HCEC 1CT (cell line): Measurements from ENCODE around the gene CAPN5.
"Not testable (repeated sequence)": the region's sequence is repeated elsewhere in the genome, so short reads cannot be mapped to it uniquely, and the experiment has no call there.

Experiments used
- DNase-seq: peaks from one replicate; pipeline ENCODE4 v3.0.0-alpha.2; 2017

The CAPN5 gene

DNA sequence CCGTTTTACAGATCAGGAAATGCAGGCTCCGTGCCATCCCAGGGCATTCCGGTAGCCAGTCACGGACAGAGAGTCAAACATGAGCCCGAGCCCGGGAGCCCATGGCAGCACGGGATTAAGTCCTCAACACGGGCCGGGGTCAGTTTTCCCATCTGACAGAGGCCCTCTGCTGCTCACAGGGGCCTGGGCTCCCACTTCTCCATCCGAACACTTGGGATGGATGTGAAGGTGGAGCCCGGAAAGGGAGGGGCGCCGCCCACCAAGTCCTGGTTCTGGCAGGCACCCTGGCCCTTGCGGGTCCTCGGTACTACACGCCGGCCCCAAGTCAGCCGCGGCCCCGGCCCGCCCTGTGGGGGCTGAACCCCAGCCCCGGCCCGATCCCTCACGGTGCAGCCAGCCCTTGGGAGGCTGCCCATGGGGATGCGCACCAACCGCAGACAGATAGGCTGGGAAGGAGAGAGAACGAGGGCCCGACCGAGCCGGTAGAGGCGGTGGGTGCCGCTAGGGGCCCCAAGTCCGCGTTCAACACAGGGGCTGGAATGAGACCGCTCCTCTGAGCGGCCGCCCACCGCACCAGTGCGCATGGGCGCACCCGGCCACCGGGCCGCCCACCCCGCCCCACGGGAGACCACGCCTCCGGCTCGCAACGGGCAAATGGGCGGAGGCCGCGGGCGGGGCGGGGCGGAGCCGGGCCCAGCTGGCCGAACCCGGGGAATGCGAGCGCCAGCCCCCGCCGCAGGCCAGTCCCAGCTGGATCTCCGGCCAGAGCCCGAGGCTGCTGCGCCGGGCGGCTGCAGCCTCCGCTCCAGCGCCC is at the start of gene CAPN5:
Gene CAPN5 (plus strand): TSS at position 743 of the 814 bp plus-strand sequence. CDS start 17,916 bp downstream, outside the sequence.
- DNase-seq = peak; percentile 91

DNA sequence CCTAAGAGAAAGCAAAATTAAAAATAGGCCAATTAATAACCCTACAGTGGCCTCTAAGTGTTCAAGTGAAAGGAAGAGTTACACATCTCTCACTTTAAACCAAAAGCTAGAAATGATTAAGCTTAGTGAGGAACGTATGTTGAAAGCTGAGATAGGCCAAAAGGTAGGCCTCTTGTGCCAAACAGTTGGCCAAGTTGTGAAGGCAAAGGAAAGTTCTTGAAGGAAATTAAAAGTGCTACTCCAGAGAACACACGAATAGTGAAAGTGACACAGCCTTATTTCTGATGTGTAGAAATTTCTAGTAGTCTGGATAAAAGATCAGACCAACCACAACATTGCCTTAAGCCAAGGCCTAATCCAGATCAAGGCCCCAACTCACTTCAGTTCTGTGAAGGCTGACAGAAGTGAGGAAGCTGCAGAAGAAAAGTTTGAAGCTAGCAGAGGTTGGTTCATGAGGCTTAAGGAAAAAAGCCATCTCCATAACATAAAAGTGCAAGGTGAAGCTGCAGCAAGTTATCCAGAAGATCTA is 48.3 kb upstream of the CAPN5 start:
- DNase-seq = not testable (repeated sequence)

DNA sequence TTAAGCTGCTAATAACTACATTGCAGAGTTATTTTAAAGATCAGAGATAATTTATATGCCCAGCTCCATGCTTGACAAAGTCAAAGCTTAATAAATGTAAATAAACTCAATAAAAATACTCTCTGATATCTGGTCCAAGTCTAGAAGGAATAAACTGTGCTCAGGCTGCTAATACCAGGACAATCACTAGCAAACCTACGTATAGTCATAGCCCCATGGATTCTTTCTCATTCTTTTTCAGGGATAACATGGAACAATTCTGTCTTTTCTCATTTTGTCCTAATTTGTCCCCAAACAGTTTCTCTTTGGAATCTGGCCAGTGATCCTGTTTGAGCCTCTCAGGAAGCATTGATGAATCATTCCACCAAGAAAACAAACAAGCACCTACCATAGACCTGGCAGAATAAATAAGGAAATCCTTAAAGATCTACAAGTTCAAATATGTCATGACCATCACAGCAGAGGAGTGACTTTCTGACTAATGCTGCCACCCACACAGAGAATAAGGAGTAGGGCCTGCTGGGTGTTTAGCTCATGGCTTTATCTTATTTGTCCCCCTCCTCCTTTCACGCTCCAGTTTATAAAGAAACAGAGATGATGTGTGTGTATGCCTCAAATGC is 46.7 kb upstream of the CAPN5 start:
- peak; percentile 56 for DNase-seq

DNA sequence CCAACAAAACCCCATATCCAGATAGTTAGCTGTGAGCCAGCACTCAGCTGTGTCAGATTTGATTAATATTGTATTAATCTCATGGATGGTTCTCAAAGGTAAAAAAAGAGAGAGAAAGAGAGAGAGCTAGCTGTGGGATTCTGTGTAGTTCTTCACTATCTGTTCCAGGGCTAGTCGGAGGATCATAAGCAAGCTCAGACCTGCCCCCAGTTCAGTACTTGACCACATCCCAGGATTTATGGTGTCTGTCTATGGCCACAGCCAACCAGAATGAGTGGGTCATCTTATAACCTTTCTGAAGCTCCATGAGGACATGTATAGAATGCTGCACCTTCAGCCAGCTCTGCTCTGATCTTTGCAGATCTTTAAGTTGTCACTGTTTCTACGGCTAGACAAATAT is 46.0 kb upstream of the CAPN5 start:
- no peak for DNase-seq

DNA sequence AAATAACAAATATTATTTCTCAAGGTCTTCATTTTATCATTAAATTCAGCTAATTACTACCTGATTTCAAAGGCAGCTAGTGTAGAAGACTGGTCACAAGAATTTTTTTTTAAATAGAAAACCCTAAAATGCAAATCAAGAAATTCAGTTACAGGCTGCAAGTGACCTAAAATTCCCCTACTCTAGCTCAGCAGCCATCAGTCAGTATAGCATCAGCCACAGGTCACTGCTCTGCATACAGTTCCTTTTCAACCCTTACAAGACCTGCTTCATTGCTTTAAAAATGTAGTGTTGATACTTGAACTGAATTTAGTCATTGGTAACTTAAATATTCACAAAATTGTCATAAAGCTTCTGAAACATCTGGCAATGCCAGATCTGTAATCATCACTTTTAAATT is 42.0 kb upstream of the CAPN5 start:
- no peak for DNase-seq

DNA sequence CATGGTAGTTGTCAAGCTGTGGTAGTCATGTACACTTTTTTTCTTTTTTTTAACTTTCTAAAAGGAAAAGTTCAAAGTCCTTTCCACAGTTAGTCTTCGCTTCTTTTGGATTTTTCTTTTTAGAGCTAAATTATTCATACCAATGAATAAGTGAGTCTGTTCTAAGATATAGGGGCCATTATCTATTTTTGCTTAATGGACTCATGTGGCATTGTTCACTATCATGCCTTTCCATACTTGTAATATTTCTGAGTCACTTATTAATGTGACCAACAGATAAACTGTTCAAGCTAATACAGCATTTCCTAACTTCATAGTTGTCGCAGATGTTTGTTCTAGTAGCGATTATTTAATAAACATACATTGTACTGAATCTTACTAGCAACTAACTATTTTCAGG is 40.5 kb upstream of the CAPN5 start:
- no peak for DNase-seq

DNA sequence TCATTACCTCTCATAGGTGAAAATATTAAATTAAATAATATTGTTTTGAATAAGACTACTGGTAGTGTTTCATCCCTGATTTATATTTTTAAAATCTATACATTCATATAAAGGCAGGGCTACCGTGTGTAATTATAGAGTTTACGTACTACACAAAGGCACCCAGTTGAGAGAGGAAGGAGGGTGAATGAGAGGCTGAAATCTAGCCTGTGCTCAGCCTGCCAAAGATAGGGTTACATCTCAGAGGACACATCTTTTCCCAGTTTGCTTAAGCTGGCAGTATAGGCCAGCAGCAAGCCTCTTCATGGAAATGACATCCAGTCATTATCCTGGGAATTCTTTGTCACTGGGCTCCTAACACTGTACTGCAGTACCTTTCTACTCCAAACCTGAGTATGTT is 40.0 kb upstream of the CAPN5 start:
- no peak for DNase-seq

DNA sequence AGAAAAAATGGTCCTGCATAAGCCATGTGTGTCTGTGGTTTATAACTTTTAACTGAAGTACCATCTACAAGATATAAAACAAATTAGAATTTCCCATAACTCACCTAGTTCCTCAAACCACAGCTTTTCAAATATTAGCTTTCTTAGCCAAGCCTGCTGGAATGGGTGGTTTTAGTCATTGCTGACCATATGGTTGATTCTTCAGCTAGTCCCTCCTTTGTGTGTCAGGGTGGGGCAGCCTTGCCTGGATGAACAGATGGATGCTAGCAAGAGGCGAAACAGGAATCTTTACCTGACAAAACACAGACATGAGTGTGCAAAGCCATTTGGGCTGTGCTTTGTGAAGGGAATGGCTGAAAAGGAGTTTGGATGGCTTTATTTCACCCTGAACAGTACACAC is 39.5 kb upstream of the CAPN5 start:
- peak; percentile 20 for DNase-seq

DNA sequence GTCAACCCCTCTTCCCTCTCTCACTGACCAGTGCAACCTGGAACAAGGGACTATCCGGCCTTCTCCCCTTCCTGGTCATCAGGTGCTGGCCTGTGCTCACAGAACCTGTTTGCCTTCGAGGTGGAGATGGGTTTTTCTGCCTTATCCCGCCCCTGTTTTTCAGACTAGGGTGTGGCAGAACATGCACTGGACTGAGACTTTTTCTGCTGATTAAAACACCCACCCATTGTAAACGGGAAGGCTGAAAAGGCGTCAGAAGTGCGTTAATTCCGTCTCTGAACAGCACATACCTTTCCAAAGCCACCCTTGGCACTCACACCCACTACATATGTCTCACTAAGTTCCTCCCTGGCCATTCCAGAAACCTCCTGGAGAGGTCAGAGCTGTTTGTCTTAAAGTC is 36.9 kb upstream of the CAPN5 start:
- DNase-seq = no peak

DNA sequence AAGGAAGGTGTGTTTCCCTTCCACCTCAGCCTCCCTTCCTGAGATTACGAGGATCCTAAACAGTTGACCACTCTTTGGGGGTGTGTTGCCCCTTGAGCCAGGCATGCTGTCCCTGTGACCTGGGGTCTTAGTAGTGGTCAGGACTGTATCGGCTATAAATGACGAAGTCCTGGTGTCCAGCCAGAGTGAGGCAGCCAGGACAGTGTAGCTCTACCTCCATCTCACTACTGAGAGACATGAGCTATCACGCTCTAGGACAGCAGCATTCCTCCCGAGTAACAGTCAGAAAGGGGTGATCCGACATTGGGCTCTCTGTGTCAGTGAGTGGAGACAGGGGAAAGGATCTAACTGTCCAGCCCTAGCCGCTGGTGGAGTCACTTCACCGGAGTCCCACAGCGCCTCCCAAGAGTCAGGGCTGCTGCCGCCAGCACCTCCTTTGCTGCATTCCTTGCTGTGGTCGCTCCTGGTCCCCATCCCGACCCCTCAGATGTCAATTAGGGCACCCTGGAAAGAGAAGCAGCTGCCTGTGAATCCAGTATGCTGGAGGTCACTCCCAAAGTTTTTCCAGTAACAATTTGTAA is 35.8 kb upstream of the CAPN5 start:
- DNase-seq = no peak

DNA sequence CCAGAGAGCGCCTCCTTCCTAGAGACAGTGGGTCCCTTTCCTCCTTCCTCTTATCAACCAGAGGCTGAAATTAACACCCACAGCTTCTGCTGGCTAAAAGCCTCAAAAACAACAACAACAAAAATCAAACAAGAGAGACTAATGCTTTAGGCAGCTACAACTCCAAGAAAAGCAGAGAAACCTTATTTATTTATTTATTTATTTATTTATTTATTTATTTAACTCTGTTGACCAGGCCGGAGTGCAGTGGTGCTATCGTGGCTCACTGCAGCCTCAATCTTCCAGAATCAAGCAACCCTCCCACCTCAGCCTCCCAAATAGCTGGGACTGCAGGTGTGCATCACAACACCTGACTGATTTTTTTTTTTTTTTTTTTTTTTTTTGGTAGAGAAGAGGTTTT is 35.2 kb upstream of the CAPN5 start:
- DNase-seq = no peak

DNA sequence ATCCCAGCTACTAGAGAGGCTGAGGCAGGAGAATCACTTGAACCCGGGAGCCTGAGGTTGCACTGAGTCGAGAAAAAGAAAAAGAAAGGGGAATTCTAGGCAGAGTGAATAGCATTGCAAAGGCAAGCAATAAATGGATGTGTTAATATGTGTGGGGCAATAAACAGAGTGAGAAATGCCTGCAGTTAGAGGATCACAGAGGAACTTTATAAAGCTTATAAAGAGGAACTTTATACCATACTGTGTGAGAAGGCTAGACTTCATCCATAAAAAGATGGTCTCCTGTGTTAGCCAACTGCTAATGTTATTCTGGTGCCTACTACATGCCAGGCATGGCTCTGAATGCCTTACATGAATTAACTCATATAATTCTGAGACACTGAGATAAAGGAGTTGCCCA is 31.7 kb upstream of the CAPN5 start:
- DNase-seq = no peak

DNA sequence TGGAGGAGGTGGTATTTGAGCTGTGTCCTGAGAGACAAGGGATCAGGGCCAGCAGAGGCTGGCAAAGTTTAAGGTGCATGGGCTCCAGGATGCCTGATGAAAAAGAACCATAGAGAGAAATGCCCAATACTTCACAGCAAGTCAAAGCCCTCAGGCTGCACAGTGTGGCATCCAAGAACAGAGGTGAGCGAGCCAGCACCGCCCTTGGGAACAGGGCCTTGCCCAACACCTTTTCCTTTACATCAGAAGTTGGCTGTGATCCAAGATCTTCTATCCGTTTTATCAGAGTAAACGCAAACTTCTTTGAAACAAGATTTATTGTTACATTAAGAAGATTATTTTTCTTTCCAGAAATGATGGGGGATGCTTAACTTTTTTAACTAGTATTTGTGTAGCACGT is 31.2 kb upstream of the CAPN5 start:
- no peak for DNase-seq

DNA sequence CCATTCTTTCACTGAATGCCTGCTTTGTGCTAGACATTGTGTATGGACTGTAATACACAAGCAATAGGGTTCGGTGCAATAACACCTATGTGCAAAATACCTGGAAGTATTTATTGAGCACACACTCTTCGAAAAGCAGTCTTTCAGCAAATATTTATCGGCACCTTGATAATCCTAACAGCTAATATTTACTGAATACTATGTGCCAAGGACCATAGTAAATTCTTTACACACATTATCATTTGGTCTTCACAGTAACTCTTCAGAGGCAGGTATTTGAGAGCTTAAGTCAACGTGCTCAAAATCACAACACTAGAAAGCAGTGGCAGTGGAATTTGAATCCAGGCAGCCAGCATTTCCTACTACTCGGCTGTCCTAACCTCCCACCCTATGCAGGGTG is 30.4 kb upstream of the CAPN5 start:
- DNase-seq = no peak

DNA sequence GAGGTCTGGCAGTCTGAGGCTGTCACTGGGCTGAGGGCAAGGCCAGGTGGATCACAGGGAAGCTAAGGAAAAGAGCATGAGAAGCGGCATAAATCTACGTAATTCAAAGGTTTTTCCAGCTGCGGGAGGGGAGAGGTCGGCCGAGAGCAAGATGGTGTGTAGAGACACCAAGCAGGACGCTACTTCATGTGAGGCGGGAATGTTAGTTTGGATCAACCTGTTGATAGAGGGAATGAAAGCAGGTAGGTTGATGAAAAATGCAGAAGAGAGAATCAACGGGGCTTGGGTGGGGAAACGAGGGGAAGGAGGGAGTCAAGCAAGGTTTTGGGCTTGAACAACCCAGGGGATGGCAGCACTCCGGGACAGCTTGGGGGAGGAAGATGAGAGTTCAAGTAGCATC is 29.7 kb upstream of the CAPN5 start:
- DNase-seq = no peak

DNA sequence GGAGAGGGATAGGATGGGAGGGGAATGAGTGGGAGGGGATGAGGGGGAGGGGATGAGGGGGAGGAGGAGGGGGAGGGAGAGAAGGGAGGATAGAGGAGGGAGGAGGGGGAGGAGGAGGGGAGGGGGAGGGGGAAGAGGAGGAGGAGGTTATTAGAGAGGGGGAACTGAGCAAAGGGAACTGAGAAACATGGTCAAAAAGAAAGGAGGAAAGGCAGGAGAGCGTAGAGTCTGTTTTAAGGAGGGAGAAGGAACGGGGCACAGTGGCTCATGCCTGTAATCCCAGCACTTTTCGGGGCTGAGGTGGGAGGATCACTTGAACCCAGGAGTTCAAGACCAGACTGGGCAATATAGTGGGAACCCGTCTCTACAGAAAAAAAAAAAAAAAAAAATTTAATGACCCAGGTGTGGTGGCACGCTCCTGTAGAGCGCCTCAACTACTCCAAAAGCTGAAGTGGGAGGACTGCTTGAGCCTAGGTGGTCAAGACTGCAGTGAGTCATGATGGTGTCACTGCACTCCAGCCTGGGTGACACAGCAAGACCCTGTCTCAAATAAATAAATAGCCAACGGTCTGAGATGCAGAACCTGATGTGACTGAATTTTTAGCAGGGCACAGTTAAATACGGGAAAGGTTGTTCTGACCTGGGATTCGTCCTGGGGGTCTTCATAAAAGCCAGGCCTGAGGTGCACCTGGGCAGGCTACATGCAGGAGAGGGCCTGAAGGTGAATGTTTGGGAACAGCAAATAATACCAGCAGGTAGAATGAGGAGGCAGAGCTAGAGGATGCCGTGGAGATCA is 28.5 kb upstream of the CAPN5 start:
- no peak for DNase-seq

DNA sequence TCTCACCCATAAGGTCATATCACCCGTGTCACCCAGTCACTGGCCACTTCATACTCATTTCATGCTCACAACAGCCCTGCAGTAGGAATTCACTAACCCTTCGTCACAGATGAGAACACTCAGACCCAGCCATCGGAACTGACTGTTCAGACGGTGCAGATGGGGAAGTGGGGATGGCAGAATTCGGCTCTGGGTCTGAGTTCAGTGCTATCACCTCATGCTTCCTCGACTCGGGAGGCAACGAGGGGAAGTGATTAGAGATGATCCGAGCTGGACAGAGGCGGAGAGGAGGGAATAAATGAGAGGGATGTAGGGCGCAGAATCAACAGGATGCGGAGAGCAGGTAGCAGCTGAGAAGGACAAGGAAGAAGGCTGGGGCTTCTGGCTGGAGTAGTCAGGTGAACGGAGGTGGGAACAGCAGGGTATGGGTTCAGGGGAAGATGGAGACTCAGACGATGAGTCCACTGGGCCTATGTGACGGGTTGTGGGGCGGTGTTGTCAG is 27.9 kb upstream of the CAPN5 start:
- DNase-seq = no peak

DNA sequence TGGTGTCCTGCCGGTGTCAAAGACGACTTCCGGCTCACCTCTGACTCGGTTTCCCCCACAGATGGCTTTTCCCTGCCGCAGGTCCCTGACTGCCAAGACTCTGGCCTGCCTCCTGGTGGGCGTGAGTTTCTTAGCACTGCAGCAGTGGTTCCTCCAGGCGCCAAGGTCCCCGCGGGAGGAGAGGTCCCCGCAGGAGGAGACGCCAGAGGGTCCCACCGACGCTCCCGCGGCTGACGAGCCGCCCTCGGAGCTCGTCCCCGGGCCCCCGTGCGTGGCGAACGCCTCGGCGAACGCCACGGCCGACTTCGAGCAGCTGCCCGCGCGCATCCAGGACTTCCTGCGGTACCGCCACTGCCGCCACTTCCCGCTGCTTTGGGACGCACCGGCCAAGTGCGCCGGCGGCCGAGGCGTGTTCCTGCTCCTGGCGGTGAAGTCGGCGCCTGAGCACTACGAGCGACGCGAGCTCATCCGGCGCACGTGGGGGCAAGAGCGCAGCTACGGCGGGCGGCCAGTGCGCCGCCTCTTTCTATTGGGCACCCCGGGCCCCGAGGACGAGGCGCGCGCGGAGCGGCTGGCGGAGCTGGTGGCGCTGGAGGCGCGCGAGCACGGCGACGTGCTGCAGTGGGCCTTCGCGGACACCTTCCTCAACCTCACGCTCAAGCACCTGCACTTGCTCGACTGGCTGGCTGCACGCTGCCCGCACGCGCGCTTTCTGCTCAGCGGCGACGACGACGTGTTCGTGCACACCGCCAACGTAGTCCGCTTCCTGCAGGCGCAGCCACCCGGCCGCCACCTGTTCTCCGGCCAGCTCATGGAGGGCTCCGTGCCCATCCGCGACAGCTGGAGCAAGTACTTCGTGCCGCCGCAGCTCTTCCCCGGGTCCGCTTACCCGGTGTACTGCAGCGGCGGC is 27.0 kb upstream of the CAPN5 start:
- DNase-seq = no peak

DNA sequence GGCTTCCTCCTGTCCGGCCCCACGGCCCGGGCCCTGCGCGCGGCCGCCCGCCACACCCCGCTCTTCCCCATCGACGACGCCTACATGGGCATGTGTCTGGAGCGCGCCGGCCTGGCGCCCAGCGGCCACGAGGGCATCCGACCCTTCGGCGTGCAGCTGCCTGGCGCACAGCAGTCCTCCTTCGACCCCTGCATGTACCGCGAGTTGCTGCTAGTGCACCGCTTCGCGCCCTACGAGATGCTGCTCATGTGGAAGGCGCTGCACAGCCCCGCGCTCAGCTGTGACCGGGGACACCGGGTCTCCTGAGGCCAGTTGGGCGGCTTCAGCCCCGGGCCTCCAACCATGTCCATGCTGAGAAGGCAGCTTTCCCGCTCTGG is 26.4 kb upstream of the CAPN5 start:
- DNase-seq = no peak

DNA sequence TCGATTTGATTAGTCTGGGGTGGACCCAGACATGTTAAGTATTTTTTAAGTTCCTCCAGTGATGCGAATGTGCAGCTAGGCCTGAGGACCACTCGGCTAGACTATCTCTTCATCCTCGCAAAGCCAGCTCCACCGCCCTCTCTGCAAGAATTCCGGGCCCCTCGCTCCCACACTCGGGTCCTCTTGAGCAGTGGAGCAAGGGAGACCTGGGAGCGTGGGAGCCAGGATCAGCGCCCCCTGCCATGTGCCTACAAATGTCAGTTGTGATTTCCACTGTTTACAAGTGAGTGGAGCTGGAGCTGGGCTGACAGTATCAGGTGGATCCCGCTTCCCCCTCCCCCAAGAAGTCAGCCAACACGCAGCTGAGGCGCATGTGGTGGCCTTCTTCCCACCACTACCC is 25.9 kb upstream of the CAPN5 start:
- no peak for DNase-seq

DNA sequence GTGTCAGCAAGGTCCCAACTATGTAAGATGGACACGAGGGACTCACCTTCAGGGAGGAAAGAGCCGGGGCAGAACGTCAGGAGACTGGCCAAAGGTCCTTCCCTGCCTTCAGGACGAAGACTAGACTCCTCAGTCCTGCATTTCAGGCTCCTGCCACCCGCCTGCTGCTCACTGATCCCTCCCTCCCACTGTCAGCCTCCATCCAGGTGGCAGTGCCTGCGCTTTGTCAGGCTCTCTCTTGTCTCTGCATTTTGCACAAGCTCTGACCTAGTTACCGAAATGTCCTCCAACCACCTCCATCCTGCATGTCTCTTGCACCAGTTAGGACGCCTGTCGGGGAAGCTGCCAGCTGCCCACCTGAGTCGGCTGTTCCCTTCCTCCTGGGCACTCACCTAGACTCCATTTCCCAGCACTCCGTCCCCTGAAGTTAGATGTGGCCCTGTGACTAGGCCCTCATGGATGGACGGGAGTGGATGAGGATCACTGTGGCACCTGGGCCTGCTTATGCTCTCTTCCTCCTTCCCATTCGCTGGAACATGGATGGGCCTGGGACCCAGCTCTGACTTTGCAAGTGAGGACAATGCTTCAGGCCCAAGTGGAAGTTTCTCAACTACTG is 24.6 kb upstream of the CAPN5 start:
- no peak for DNase-seq

DNA sequence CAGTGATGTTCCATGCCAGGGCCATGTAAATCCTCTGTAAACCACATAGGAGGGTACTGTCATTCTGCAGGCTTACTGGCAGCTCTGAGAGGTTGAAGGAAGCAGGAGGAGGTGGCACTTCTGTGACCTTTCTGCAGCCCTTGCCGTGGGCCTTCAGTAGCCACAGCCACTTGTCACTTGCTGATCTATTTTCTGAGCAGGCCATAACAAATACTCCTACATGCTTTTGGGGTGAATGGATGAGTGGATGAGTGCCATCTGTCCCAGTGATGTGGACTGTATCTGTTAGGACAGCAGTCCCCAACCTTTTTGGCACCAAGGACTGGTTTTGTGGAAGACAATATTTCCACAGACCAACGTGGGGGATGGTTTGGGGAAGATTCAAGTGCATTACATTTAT is 22.4 kb upstream of the CAPN5 start:
- no peak for DNase-seq
